Upper lobe of left lung (tissue), 6 donors: Measurements from ENCODE around the gene ZCCHC24. TPM values are rescaled to one million over a fixed set of nuclear protein-coding genes. Genes with fewer than 3 reads are reported as not detected.
A peak's percentile ranks its signal among the peaks of the same experiment; 100 is the strongest.

Source experiments
- ATAC-seq, 2 donors: fragments of 200-7000 bp; cut with Tn5 transposase; one replicate each; pipeline ENCODE4 v1.9.1; 2022; ENCODE audit warnings: mild to moderate bottlenecking in 2 of 2, moderate library complexity in 2 of 2; ENCODE audit not compliant: low FRiP score in 2 of 2
- DNase-seq, 2 donors: peaks; one replicate each; pipeline ENCODE4 v3.0.0-alpha.2; 2019 to 2020
- H3K27ac ChIP-seq, 4 donors: fragments of 200-600 bp; sonication (generic); one replicate each; pipeline ENCODE4 v1.5.1; 2016 to 2019
- H3K27me3 ChIP-seq, 4 donors: fragments of 200-600 bp; sonication (generic); one replicate each; pipeline ENCODE4 v1.5.1; 2017 to 2019
- H3K36me3 ChIP-seq, 4 donors: fragments of 200-600 bp; sonication (generic); one replicate each; pipeline ENCODE4 v1.5.1; 2016 to 2019
- H3K4me1 ChIP-seq, 4 donors: fragments of 200-600 bp; sonication (generic); one replicate each; pipeline ENCODE4 v1.5.1; 2018 to 2019
- H3K4me3 ChIP-seq, 4 donors: fragments of 200-600 bp; sonication (generic); one replicate each; pipeline ENCODE4 v1.5.1; 2017 to 2019; ENCODE audit warnings: mild to moderate bottlenecking in 2 of 4, moderate library complexity in 1 of 4
- H3K9me3 ChIP-seq, 4 donors: fragments of 200-600 bp; sonication (generic); one replicate each; pipeline ENCODE4 v1.5.1; 2018 to 2019
- EP300 ChIP-seq, 4 donors: sonication (generic); formaldehyde crosslinking; IDR thresholded peaks; one replicate each; pipeline ENCODE4 v1.5.1; 2017; ENCODE audit warnings: antibody characterized with exemption in 4 of 4, control low read depth in 2 of 4
- POLR2A ChIP-seq, 4 donors: fragments of 450-650 bp; IDR thresholded peaks; one replicate each; pipeline ENCODE4 v1.5.1; 2016 to 2017; ENCODE audit warnings: antibody characterized with exemption in 4 of 4, mild to moderate bottlenecking in 2 of 4
- POLR2AphosphoS5 ChIP-seq, 2 donors: sonication (generic); formaldehyde crosslinking; IDR thresholded peaks; one replicate each; pipeline ENCODE4 v1.5.1; 2017; ENCODE audit warnings: antibody characterized with exemption in 2 of 2
- WGBS, 2 donors: methylation state at CpG; one replicate each; pipeline ENCODE4 v1.1.5; 2017 to 2018; 5-methylcytosine and 5-hydroxymethylcytosine counted together
- total RNA-seq, 6 donors: library from RNA; depleted of rRNA in 4 of 6; stranded (reverse); fragments of >200 nt in 4 of 6; gene quantifications; one replicate each; pipeline versions ENCODE4 v1.1.0 to v1.2.1, GENCODE V29; 2016 to 2021
- TF ChIP-seq, protein P1 (sequence below), 6 experiments: fragments of 450-650 bp in 4 of 6; fragments of 200-600 bp in 2 of 6; sonication (generic) in 2 of 6; IDR thresholded peaks; one replicate each; pipeline ENCODE4 v1.5.1; 2016 to 2019; ENCODE audit warnings: antibody characterized with exemption in 6 of 6
- donor health status: DM: no; HTN: no; CAD: no; lungs with moderate emphysema.
- donor health status: DM: no; HTN: yes; CAD: no; lungs with severe emphysema.

The ZCCHC24 gene
- total RNA-seq, 6 donors from 2014 or later: 12.6 to 45.7 (median 21.0) TPM

DNA sequence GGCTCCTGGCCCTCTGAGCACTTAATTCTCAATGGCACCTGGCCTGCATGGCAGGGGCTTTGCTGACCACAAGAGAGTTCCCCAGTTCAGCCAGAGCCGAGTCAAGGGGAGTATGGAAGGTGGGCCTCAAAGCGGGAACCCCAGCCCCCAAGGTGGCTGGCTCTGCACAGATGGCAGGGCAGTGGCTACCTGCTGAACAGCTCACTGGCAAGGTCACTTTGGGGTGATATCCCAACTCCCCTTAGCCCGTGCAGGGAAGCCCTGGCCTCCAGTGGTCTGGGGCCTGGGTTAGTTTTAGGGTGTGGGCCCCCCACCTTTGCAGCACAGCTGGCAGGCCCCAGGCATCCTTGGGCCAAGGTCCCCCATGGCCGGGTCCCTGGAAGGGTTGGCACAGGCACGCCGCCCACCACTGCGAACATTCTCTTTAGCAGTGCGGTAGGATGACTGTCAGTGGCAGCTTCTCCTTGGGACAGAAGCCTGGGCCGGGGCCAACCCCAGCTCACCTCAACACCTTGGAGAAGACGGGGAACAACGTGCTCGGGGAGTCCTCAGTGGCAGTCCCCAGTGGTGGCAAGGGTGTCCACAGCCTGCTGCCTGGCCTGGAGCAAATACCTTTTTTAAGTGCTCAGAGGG, 61.3 kb downstream of the ZCCHC24 start:
- Histone ChIP-seq H3K27ac (no peak overlapping the region), H3K4me1 (peaks cover 0 to 26% (median 20%) of the 10 kb centered on the region in 4 donors), H3K36me3 (peaks cover 0 to 20% (median 10%) of the 10 kb centered on the region in 4 donors), H3K27me3 (no peaks in the 10 kb centered on the region), H3K4me3 (no peak overlapping the region), H3K9me3 (no peaks in the 10 kb centered on the region)
- WGBS, 2 donors: 92 to 100% methylated on average over 3 to 12 of the region's 12 CpGs
- ATAC-seq (no peak), DNase-seq (peak in 1 of 2 donors; percentile 19)
- TF ChIP-seq, protein P1, sequence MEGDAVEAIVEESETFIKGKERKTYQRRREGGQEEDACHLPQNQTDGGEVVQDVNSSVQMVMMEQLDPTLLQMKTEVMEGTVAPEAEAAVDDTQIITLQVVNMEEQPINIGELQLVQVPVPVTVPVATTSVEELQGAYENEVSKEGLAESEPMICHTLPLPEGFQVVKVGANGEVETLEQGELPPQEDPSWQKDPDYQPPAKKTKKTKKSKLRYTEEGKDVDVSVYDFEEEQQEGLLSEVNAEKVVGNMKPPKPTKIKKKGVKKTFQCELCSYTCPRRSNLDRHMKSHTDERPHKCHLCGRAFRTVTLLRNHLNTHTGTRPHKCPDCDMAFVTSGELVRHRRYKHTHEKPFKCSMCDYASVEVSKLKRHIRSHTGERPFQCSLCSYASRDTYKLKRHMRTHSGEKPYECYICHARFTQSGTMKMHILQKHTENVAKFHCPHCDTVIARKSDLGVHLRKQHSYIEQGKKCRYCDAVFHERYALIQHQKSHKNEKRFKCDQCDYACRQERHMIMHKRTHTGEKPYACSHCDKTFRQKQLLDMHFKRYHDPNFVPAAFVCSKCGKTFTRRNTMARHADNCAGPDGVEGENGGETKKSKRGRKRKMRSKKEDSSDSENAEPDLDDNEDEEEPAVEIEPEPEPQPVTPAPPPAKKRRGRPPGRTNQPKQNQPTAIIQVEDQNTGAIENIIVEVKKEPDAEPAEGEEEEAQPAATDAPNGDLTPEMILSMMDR (IDR thresholded peaks at IDR 0.05): no peak
- TF ChIP-seq POLR2A (IDR thresholded peaks at IDR 0.05): no peak
- no peak for TF ChIP-seq POLR2AphosphoS5 (IDR thresholded peaks at IDR 0.05)

DNA sequence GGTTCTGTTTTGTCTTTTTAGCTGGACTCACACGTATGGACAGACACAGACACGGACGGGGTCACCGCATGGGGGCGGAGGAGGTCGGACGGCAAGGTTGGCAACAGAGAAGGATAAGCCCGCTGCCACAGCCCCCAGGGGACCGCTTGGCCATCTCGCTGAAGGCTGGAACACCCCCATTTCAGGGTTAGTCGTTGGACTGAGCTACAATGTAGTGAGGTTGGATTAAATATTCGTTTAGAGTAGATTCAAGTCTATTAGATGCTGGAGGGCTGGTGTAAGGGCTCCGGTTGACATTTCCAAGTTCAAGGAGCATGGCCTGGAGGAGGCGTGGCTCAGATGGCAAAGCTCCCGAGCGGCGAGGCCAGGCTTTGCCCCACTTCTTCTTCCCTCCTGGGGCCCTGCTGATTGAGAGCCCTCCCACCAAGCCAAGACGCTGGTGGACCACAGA, 62.9 kb downstream of the ZCCHC24 start:
- Histone ChIP-seq H3K9me3 (no peaks in the 10 kb centered on the region), H3K36me3 (peaks cover 0 to 20% (median 10%) of the 10 kb centered on the region in 4 donors), H3K4me3 (no peak overlapping the region), H3K27me3 (no peaks in the 10 kb centered on the region), H3K27ac (peak overlapping the region in 3 of 4 donors; percentile 62 to 82 (median 78)), H3K4me1 (peaks cover 0 to 26% (median 20%) of the 10 kb centered on the region in 4 donors)
- no peak for TF ChIP-seq POLR2A (IDR thresholded peaks at IDR 0.05)
- no peak for TF ChIP-seq EP300 (IDR thresholded peaks at IDR 0.05)
- TF ChIP-seq, protein P1 (IDR thresholded peaks at IDR 0.05): no peak
- no peak for TF ChIP-seq POLR2AphosphoS5 (IDR thresholded peaks at IDR 0.05)
- ATAC-seq: no peak
- WGBS, 2 donors: 79 to 86% methylated on average over 17 to 18 of the region's 18 CpGs
- peak in 1 of 2 donors; percentile 18 for DNase-seq

DNA sequence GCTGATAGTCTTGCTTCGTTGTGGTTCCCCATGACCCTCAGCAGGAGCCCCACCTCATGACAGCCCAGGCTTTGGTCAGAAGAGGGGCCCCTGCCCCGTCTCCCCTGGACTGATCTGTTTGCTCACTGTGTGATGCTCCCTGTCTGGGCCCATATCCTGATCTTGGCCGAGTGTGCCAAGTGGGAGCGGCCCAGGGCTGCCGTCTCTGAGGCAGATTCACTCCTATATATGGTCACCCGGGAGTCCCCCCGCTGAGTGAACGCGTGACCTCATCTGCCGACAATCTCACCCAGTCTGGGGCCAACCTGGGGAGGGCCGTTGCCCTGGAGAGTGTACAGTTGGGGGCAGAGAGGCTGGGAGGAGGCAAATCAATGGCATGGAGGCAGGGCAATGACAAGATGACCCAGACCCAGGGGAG, 63.6 kb downstream of the ZCCHC24 start:
- Histone ChIP-seq H3K36me3 (peaks cover 0 to 16% (median 10%) of the 10 kb centered on the region in 4 donors), H3K4me3 (no peak overlapping the region), H3K27ac (peak overlapping the region; percentile 45 to 82 (median 70)), H3K9me3 (no peaks in the 10 kb centered on the region), H3K27me3 (no peaks in the 10 kb centered on the region), H3K4me1 (peaks cover 0 to 26% (median 20%) of the 10 kb centered on the region in 4 donors)
- DNase-seq (peak; percentile 28 to 68), ATAC-seq (peak in 1 of 2 donors; percentile 74)
- 74 to 75% methylated on average over 5 to 11 of the region's 11 CpGs for WGBS, 2 donors
- TF ChIP-seq EP300 (IDR thresholded peaks at IDR 0.05) (no peak), POLR2AphosphoS5 (IDR thresholded peaks at IDR 0.05) (no peak), POLR2A (IDR thresholded peaks at IDR 0.05) (no peak)
- TF ChIP-seq, protein P1 (IDR thresholded peaks at IDR 0.05): no peak

DNA sequence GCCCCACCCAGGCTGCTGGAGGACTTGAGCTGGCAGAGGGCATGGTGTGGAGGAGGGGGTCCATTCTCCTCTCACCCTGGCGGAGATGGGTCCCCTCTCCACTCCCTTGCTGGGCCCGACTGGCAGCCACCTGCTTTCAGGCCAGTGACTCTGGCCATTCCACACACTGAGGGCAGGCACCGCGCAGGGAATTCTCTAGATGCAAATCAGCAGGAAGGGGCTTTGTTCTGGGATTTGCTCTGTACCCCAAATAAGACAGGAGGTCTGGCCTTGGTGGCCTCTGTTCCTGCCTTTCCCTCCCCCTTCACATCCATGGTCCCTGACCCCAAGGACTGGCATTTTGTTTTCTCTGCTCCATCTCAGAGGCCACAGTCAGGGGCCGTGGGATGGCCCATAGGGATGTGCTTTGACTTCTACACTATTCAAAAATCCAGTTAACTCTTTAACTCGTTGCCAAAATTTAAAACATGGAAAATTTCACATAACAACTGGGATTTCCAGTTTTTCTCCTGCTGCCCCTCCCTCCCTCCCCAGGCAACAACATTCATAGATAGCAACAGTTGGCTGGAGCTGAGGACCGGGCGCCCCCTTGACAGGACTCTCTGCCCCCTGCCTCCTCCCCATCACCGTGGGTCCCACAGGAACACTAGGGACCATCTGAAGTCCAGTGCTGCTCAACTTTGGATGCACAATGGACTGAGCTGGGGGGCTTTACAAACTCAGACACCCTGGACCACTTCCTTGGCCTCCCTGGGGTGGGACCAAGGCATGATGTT, 64.3 kb downstream of the ZCCHC24 start:
- Histone ChIP-seq H3K4me3 (no peak overlapping the region), H3K4me1 (peaks cover 0 to 26% (median 20%) of the 10 kb centered on the region in 4 donors), H3K9me3 (no peaks in the 10 kb centered on the region), H3K27ac (peak overlapping the region; percentile 45 to 82 (median 70)), H3K36me3 (peaks cover 0 to 13% (median 8%) of the 10 kb centered on the region in 4 donors), H3K27me3 (no peaks in the 10 kb centered on the region)
- 63 to 75% methylated on average over 7 to 9 of the region's 9 CpGs for WGBS, 2 donors
- peak in 1 of 2 donors; percentile 19 for DNase-seq
- peak in 1 of 2 donors; percentile 3 for ATAC-seq
- TF ChIP-seq POLR2A (IDR thresholded peaks at IDR 0.05) (no peak), EP300 (IDR thresholded peaks at IDR 0.05) (no peak), POLR2AphosphoS5 (IDR thresholded peaks at IDR 0.05) (no peak)
- TF ChIP-seq, protein P1 (IDR thresholded peaks at IDR 0.05): no peak
